GM21786 (cell line): ENCODE results near the gene ACAD9.
"Not testable (repeated sequence)": the region's sequence is repeated elsewhere in the genome, so short reads cannot be mapped to it uniquely, and the experiment has no call there.

ENCODE experiments used
- ATAC-seq: cut with Tn5 transposase; IDR thresholded peaks from one replicate; pipeline ENCODE4 v1.9.1; 2021; ENCODE audit not compliant: unreplicated experiment

The ACAD9 gene

DNA sequence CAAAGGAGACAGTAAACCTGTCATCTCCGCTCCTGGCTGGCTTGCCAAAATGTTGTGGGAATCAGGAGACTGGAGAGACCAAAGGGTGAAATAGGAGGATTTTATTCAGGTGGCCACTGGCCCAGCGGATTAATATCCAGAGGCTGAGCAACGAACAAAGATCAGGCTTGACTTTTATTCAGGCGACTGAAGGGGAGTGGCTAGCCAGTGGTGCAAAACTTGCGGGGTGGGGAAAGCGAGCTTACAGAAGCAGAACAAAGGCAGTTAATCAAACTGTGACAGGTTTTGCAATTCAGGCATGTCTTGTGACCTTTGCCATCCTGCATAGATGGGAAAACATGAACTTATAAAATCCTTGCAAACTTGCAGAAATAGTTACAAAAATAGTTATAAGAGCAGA, 19.8 kb upstream of the ACAD9 start:
- no peak for ATAC-seq

DNA sequence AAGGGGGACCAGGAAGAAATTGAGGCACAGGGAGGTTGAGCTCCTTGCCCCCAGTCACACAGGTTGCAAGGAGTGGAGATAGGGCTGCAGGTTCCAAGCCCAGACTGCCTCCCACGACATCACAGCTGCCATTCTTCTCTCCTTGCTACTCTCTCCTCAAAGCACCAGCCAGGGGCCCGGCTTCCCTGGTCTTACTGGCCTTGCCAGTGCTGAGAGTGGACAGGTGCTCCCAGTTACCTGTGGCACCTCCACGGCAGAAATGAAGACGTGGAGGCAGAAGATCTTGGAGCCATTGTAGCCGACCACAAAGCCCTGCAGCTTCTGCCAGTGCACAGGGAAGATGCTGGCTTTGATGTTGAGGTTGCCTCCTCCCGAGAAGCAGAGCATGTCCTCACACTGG, 17.9 kb upstream of the ACAD9 start:
- ATAC-seq = no peak

DNA sequence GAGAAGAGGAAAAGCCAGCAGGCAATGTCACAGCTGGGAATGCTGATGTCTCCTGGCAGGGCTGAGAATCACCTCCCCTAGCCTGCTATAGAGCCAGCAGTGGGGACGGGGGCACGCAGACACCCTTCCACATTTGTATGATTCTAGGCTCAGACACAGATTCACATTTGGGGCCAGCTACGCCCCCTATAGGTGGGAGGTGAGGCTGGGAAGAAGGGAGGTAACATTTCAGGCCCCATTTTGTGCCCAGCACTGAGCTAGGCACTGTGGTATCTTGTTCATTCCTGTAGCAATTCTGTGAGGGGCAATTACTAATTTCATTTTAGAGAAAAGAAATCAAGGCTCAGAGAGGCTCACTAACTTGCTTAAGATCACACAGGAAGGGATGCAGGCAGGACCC, 15.9 kb upstream of the ACAD9 start:
- ATAC-seq = no peak

DNA sequence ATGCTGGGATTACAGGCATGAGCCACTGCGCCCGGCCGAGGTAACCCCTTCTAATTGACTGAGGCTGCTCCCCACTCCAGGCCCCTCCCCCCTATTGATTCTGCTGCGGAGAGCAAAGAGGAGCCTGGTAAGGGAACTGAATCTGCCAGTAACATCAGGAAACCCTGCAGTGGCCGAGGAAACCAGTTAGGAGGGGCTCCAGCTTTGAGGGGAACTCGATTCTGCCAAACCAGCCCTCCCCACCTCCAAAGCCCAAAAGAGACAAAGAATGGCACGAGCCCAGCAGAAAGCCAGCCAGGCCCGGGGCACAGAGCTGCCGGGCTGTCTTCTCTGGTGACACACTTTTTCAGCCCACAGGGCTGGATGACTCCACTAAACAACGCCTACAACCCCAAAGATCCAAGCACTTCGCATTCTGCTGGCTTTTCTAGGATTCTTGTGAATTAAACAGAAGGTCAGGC, 15.0 kb upstream of the ACAD9 start:
- no peak for ATAC-seq

DNA sequence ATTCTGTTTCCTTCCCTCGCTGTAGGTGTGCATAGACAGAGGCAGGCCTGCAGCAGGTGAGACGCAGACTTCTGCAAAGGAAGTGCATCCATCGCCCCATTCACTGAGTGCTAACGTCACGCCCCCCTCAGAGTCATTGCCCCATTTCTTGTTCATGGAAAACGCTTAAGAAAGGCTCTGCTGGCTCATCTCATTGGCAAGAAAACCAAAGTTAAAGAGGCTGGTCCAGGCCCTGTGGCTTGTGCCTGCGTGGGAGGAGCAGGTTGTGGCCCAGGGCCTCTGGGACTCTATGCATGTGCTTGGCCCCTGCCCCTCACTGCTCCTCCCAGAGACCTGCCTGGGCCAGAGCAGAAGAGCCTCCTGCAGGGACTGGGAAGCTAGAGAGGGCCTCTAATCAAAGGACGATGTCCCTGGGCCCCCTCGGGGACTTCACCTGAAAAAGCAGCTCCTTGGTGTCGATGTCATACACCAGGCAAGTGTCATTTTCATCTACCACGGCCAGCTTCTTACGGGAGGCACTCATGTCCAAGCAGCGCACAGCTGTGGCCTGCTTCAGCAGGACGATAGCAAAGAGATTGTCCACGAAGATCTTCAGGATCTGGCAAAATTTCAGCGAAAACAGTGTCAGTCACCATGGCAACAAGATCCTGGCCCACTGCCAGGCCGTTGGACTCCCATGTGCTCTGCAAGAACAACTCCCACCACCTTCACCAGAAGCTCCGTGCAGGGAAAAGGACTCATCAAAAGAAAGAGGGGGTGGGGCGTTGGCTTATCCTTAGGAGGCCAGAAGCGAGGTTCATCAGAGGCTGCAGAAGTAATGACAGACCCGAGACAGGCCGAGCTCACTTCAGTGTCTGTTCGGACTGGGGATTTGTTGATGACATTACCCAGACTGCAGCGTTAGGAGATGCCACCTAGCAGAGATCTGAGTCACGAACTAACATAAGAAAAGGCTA, 14.3 kb upstream of the ACAD9 start:
- ATAC-seq = not testable (repeated sequence)

DNA sequence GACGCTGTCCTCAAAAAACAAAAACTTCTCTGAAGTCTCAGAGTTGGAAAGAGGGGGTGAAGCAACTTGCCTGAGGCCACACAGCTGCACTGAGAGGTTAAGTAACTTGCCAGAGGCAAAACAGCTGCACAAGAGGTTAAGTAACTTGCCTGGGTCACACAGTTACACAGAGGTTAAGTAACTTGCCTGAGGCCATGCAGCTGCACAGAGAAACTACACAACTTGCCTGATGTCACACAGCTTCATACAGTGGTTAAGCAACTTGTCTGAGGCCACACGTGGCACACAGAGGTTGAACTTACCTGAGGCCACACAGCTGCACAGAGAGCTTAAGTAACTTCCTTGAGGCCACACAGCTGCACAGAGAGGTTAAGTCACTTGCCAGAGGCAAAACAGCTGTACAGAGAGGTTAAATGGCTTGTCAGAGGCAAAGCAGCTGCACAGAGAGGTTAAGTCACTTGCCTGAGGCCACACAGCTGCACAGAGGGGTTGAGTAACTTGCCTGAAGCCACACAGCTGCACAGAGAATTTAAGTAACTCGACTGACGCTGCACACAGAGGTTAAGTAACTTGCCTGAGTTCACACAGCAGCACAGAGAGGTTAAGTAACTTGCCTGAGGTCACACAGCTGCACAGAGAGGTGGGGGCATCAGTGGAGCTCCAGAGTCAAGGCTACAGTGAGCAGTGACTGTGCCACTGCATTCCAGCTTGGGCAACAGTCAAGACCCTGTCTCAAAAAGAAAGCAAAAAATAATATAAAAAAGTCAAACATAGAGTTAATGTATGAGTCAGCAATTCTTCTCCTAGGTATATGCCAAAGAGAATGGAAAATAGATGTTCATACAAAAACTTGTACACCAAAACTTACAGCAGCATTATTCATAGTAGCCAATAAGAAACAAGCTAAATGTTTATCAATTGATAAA, 12.0 kb upstream of the ACAD9 start:
- ATAC-seq = no peak

DNA sequence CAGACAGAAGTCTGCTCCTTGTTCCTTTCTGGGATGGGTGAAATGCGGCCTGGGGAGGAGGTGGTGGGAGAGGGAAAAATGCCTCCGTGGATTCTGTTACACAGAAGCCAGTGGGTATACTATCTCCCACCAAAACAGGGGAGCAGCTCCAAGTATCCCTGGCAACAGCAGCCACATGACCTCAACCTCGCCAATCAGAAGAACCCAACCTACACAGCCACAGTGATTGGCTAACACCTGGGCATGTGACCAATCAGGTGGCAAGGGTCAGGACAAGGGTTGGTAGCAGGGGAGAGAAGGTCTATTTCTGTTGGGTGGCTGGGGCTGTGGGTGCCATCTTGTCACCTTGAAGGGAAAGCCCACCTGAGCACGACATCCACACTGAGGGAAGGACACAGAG, 9.1 kb upstream of the ACAD9 start:
- no peak for ATAC-seq

DNA sequence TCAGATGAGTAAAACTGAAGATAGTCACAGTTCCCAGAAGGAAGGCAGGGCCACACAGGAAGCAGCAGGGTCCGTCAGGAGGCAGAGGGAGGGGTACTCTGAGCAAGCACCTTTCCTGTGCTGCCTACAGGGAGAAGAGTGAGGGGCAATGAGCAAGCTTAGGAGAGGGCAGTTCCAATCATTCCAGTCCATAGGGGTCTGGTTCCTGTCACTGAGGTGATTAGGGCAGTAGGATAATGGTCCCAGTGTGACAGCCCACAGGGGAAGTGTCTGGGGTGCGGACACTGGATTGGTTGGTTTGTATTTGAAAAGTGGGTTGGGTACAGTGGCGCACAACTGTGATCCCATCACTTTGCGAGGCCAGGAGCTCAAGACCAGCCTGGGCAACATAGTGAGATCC, 7.1 kb upstream of the ACAD9 start:
- ATAC-seq = no peak

DNA sequence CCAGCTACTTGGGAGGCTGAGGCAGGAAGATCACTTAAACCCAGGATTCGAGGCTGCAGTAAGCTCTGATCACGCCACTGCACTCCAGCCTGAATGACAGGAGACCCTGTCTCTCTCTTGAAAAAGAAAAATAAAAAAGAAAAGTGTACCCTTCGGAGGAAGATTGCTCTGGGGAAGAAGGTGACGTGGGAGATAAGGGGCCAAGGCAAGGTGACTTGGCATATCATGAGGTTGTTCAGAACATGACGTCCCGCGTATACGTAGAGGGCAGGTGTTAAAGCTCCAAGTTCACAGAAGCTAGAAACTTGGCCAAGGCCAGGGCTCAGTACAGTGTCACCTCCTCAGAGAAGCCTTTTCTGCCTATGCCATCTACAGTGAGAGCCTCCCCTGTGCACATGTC, 6.7 kb upstream of the ACAD9 start:
- ATAC-seq = no peak

DNA sequence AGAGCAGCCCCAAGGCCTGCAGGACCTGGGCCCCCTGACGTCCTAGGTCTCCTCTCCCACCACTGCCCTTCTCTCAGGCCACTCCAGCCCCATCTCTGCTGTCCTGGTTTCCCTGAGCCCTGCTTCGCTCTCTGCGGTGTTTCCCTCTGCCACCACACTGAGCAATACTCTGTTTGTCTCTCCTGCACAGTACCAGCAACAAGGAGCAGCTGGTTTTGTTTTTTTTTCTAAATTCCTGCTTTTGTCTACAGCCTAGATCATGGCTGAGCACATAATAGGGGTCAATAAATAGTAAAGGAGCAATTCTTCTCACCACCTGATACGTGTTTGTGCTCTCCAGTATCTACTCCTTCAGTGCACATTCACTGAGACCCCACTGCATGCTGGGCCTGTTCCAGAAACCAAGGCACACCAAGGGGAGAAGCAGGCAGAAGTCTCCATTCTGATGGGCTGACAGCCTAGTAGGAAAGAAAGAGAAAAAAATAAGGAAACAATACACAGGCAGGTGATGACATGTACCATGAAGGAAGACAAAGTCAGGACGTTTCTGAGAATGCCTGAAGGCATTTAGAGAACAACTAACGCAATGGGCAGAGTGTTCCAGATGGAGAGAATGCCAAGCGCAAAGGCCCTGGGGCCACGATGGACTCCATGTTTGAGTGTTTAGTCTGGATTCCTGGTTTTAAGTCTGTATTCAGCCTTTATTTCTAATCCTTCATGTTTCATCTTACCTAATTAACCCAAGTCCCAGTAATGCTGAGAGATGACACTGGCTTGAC, 6.0 kb upstream of the ACAD9 start:
- no peak for ATAC-seq

DNA sequence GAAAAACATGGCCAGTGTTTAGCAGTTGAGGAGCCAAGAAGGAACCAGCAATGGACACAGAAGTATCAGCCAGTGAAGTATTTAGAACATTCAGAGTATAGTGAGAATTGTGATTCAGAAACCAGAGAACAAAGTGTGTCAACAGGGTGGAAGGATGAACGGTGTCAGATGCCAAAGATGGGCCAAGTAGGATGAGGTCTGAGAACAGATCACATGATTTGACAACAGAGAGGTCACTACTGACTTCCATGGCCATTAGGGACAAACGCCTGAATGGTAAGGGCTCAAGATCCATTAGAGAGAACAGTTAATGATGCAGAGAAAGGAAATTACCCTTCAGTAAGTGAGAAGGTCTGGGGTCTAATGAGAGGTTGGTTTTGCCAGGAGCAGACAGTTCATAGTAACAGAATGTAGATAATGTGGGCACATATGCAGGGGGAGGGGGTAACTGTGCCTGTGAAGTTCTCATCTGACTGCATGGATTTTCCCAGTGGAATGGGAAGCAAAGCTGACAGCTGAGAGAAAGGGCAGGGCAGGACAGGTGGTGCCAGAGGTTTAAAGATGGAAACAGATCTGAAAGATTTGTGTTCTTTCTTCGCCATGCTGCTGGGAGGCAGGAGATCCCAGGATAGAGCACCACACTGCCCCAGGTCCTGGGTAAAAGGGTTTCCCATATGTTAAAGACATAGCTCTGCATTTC, 4.8 kb upstream of the ACAD9 start:
- ATAC-seq = no peak

DNA sequence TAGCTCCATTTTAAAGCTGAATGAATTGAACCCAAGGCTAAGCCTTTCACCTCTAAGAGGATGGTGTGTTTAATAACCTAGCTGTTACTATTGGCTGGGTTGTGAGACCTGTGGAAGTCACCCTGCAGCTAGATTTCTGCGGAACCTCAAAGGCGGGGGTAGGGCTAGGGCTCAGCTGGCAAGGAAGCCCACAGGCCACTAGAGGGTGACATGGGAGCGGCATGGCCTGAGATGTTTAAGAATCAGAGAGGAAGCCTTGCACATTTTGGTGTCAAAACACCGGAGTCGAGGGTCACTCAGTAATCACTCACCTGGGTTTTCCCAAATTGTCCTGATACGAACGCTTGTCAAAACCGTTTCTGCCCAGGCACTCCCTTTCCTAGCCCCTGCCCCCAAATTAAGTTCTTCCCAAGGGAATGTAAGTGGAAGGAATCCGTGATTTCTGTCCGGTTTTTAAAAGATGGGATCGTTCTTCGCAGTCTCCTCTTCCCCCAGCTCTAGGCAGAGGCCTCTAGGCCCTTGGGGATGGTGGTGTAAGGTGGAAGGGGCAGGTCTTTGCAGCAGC, 3.8 kb upstream of the ACAD9 start:
- no peak for ATAC-seq

DNA sequence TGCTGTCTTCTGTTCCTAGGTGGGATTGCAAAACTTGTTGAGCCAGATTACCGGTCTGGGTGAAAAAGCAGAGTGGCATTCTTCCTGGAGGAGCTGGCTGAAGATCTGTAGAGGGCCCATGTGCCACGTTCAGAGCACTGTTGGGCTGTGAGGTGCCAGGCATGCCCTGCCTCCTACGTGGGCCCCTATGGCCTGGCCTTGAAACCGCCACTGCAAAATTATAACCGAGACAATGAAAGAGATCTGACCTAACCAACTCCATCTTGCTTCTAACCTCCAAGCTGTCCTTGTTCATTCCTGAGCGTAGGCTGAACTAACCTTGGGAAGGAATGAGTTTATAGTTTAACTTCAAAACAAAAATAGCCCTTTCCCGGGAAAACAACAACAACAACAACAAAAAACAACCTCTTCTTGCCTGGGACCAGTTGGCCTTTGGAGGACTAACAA, 1.4 kb upstream of the ACAD9 start:
- no peak for ATAC-seq

DNA sequence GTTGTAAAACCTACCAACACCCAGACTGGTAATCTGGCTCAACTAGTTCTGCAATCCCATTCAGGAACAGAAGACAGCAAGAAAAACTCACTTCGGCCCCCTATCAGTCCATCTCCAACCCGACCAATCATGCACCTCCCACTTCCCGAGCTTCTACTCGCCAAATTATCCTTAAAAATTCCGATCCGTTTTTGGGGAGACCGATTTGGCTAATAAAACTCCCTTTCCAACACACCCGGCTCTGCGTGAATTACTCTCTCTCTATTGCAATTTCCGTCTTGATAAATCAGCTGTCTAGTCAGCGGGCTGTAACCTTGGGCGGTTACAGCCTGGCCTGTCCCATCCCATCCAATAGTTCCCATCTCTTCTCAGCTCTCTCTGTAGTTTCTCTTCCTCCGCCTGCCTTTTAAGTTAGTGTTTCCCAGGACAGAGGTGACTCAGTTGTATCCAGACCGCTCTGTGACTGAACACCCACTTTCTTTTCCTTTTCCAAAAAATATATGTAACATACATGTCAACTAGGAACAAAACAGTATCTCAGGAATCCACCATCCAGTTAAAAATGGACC, 780 bp upstream of the ACAD9 start:
- ATAC-seq = no peak

DNA sequence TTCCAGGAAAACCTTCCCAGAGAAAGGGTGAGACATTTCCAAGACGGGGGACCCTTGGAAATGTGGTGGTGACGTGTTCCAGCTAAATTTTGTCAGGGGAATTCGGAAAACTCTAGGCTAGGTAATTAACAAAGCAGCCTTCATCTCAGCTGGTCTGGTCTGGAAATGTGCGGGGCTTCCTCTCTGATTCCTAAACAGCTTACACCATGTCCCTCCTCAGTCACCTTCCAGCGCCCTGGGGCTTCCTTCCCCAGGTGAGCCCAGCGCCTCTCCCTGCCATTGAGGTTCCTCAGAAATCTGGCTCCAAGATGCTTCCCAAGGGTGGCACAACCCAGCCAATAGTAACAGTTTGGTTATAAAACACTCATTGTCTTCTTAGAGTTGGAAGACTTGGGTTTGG, 571 bp downstream of the ACAD9 start:
- ATAC-seq = no peak

DNA sequence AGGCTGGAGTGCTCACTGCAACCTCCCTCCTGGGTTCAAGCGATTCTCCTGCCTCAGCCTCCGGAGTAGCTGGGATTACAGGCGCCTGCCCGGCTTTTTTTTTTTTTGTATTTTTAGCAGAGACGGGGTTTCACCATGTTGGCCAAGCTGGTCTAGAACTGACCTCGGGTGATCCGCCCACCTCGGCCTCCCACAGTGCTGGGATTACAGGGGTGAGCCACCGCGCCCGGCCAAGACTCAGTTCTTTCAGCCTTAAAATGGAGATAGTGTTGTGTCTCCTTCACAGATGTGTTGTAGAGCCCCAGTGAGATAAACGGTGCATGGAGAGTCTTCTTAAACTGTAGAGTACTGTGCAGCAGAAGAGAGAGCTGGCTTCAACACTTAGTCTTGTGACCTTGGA, 1.0 kb downstream of the ACAD9 start:
- not testable (repeated sequence) for ATAC-seq

DNA sequence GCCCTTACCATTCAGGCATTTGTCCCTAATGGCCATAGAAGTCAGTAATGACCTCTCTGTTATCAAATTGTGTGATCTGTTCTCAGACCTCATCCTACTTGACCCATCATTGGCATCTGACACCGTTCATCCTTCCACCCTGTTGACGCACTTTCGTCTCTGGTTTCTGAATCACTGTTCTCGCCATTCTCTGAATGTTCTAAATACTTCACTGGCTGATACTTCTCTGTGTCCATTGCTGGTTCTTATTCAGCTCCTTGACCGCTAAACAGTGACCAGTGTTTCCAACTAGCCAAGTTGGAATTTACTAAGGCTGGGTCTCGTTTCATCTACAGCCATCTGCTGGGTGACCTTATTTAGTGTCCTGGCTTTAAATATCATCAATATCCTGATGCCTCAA, 2.2 kb downstream of the ACAD9 start:
- no peak for ATAC-seq

DNA sequence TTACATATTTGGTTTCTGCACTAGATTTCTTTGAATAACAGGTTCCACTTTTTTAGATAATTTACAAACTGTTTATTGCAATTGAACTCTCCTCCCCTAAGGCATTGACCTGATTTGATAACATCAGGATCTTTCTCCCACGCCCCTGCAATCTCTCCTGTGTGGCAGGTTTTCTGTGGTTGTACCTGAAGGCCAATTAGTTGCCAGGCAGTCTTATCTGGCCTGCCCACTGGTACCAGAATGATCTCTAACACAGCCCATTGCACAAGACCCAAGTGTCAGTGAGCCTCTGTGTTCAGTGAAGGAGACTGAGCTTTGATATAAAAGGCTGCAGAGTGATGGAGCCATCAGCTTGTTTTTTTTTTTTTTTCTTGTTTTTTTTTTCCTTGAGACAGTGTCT, 3.3 kb downstream of the ACAD9 start:
- ATAC-seq = no peak

DNA sequence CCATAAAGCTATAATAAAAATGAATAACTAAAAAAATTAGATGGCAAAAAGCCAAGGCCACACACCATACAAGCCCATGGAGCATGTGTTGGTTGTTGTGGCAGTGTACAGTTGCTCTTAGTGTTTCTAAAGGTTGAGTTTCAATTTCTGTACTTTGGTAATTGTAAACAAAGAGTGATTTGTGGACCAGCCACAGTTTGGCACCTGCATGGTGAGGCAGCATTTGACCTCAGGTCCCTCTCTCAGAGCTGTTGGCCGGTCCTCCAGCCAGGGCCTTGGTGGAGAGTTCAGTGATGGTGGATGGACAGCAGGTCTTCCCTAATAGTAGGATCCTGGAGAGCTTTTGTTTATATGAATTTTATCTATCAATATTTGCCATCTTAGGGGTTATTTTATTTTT, 5.6 kb downstream of the ACAD9 start:
- ATAC-seq = no peak
